Cardiac septum (tissue), 1 donor: ENCODE data around the gene LIF. TPM values are rescaled to one million over a fixed set of nuclear protein-coding genes. Genes with fewer than 3 reads are reported as not detected.
"Not testable (repeated sequence)": the region's sequence is repeated elsewhere in the genome, so short reads cannot be mapped to it uniquely, and the experiment has no call there.

ENCODE experiments used
- DNase-seq: peaks from one replicate; pipeline ENCODE4 v3.0.0-alpha.2; 2020; ENCODE audit warnings: low spot score
- intact Hi-C: fragments of 100-400 bp; cut with DNase I; formaldehyde crosslinking; loops from one replicate; pipeline ENCODE4 v1.14.0; 2022
- total RNA-seq: library from RNA; stranded (reverse); fragmentation: NEBNext Ultra II Directional; extraction: Animal tissue kit (Norgen Biotek cat#: 25700); gene quantifications from one replicate; pipeline ENCODE4 v1.2.1, GENCODE V29; 2021
- donor health status: DM: no; HTN: no; CAD: no.

The LIF gene
- total RNA-seq, 1 donor from 2014 or later = 0.78 TPM

GRCh38 chr22:30248484-30248883 lies 1.9 kb upstream of the LIF start:
- intact Hi-C loops = no loop called here
- DNase-seq = no peak

GRCh38 chr22:30247974-30248373 lies 1.4 kb upstream of the LIF start:
- DNase-seq = no peak
- intact Hi-C loops = no loop called here

GRCh38 chr22:30247561-30247960 lies 1.0 kb upstream of the LIF start:
- intact Hi-C loops = no loop called here
- DNase-seq = no peak

GRCh38 chr22:30246814-30247376 lies 336 bp upstream of the LIF start:
- intact Hi-C loops = no loop called here
- no peak for DNase-seq

- intact Hi-C loops = no loop called here
- DNase-seq = no peak
These were observed 1.2 kb downstream of the LIF start for GRCh38 chr22:30245181-30245984.

GRCh38 chr22:30244641-30245040 lies 1.9 kb downstream of the LIF start:
- no peak for DNase-seq
- intact Hi-C loops = no loop called here

GRCh38 chr22:30244066-30244465 lies 2.5 kb downstream of the LIF start:
- intact Hi-C loops = no loop called here
- no peak for DNase-seq

GRCh38 chr22:30243661-30244060 lies 2.9 kb downstream of the LIF start:
- DNase-seq = no peak
- intact Hi-C loops = no loop called here

GRCh38 chr22:30241576-30242371 lies 4.8 kb downstream of the LIF start:
- intact Hi-C loops = no loop called here
- DNase-seq = no peak

GRCh38 chr22:30240541-30241417 lies 5.8 kb downstream of the LIF start:
- intact Hi-C loops = no loop called here
- no peak for DNase-seq

- intact Hi-C loops = no loop called here
These were observed 6.8 kb downstream of the LIF start for GRCh38 chr22:30239488-30240405.

GRCh38 chr22:30238661-30239487 lies 7.7 kb downstream of the LIF start:
- DNase-seq = no peak
- intact Hi-C loops = no loop called here

More at GRCh38 chr22:30239488-30240405, 6.8 kb downstream of the LIF start:
- no peak for DNase-seq

- intact Hi-C loops = no loop called here
- DNase-seq = no peak
These were observed 8.4 kb downstream of the LIF start for GRCh38 chr22:30238136-30238535.

- DNase-seq = no peak
- intact Hi-C loops = no loop called here
These were observed 9.7 kb downstream of the LIF start for GRCh38 chr22:30236875-30237274.

- DNase-seq = no peak
- intact Hi-C loops = no loop called here
These were observed 10.8 kb downstream of the LIF start for GRCh38 chr22:30235687-30236170.

GRCh38 chr22:30234786-30235470 lies 11.6 kb downstream of the LIF start:
- no peak for DNase-seq
- intact Hi-C loops = no loop called here

GRCh38 chr22:30234325-30234724 lies 12.2 kb downstream of the LIF start:
- intact Hi-C loops, DNase-seq: not testable (repeated sequence)
